Uterus (tissue), 2 donors: Measurements from ENCODE around the gene MGAT4B.

Experiments used
- CTCF ChIP-seq, 4 experiments: fragments of 200-600 bp in 2 of 4; fragments of 450-650 bp in 2 of 4; sonication (generic) in 2 of 4; IDR thresholded peaks; one replicate each; pipeline ENCODE4 v1.5.1; 2016 to 2019; ENCODE audit warnings: antibody characterized with exemption in 4 of 4, mild to moderate bottlenecking in 2 of 4, moderate library complexity in 1 of 4
- POLR2A ChIP-seq, 2 donors: fragments of 450-650 bp; IDR thresholded peaks; one replicate each; pipeline ENCODE4 v1.6.1; 2016; ENCODE audit warnings: antibody characterized with exemption in 2 of 2, mild to moderate bottlenecking in 1 of 2, moderate library complexity in 1 of 2

GRCh38 chr5:179796877-179797608 lies 9.6 kb downstream of the MGAT4B start:
- no peak for TF ChIP-seq CTCF (IDR thresholded peaks at IDR 0.05)
- TF ChIP-seq POLR2A (IDR thresholded peaks at IDR 0.05) = no peak
